ENCODE results near the gene KIF1B.
"Not testable (repeated sequence)": the region's sequence is repeated elsewhere in the genome, so short reads cannot be mapped to it uniquely, and the experiment has no call there.

The KIF1B gene

GRCh38 chr1:10368194-10368593 is 157.8 kb downstream of the KIF1B start:
- H3K4me3 ChIP-seq (ENCODE audit: low read depth, low read length) = no peak overlapping the region
- no peak for TF ChIP-seq CTCF (IDR thresholded peaks at IDR 0.05; ENCODE audit: low read depth, low read length, missing control alignments)
- DNase-seq (ENCODE audit: low read depth) = no peak
- in situ Hi-C loops (cut with HindIII; ENCODE audit: low sequenced_read_pairs) = no loop called here

GRCh38 chr1:10374442-10374860 is 164.1 kb downstream of the KIF1B start:
- in situ Hi-C loops (cut with HindIII; ENCODE audit: low sequenced_read_pairs) = no loop called here
- H3K4me3 ChIP-seq (ENCODE audit: low read depth, low read length) = no peak overlapping the region
- TF ChIP-seq CTCF (IDR thresholded peaks at IDR 0.05; ENCODE audit: low read depth, low read length, missing control alignments) = no peak
- no peak for DNase-seq (ENCODE audit: low read depth)

GRCh38 chr1:10377365-10378029 is 167.1 kb downstream of the KIF1B start:
- in situ Hi-C loops (cut with HindIII; ENCODE audit: low sequenced_read_pairs); H3K4me3 ChIP-seq (ENCODE audit: low read depth, low read length): not testable (repeated sequence)
- peak; percentile 77 for TF ChIP-seq CTCF (IDR thresholded peaks at IDR 0.05; ENCODE audit: low read depth, low read length, missing control alignments)
- DNase-seq (ENCODE audit: low read depth) = peak; percentile 94

GRCh38 chr1:10378081-10378841 is 167.9 kb downstream of the KIF1B start:
- H3K4me3 ChIP-seq (ENCODE audit: low read depth, low read length) = no peak overlapping the region
- no peak for TF ChIP-seq CTCF (IDR thresholded peaks at IDR 0.05; ENCODE audit: low read depth, low read length, missing control alignments)
- in situ Hi-C loops (cut with HindIII; ENCODE audit: low sequenced_read_pairs) = no loop called here
- peak; percentile 43 for DNase-seq (ENCODE audit: low read depth)

- DNase-seq (ENCODE audit: low read depth) = no peak
- no peak overlapping the region for H3K4me3 ChIP-seq (ENCODE audit: low read depth, low read length)
- in situ Hi-C loops (cut with HindIII; ENCODE audit: low sequenced_read_pairs) = no loop called here
- TF ChIP-seq CTCF (IDR thresholded peaks at IDR 0.05; ENCODE audit: low read depth, low read length, missing control alignments) = no peak
Observed at GRCh38 chr1:10379101-10379620, 168.8 kb downstream of the KIF1B start.

GRCh38 chr1:10379676-10380075 is 169.3 kb downstream of the KIF1B start:
- H3K4me3 ChIP-seq (ENCODE audit: low read depth, low read length) = no peak overlapping the region
- no peak for TF ChIP-seq CTCF (IDR thresholded peaks at IDR 0.05; ENCODE audit: low read depth, low read length, missing control alignments)
- DNase-seq (ENCODE audit: low read depth) = no peak
- in situ Hi-C loops (cut with HindIII; ENCODE audit: low sequenced_read_pairs) = no loop called here

Data from astrocyte of the cerebellum (primary cell).